ENCODE data around the gene ASB3.

DNA sequence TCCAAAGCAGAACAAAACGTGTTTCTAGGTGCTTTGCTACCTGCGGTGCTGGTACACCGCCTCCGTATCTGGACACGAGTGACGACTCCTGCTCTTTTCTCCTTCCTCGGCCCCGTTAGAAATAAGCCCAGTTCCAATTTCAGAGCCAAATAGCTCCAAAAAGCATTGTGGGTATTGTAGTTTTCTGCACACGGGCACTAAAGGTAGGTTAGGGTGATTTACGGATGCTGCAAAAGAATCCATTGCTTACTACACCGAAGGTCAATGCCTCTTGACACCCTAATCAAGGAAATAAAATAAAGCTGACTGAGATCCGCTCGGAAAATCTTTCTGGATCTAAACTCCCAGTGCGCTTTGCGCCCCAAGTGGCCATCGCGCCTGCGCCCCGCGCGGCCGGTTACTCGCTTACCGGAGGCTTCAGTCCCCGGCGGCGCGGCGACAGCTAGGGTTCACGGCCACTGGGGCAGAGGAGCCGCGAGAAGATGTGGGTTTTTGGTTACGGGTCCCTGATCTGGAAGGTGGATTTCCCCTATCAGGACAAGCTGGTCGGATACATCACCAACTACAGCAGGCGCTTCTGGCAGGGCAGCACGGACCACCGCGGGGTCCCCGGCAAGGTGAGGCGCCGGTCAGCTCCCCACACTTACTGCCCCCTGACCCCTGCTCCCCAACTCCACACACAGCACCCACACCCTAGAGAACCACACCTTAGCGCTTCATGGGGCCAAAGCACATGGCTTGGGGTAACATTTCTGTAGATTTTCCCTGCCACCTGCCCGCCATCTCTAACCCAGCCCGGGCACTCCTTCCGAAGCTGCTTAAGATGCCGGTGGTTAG lies 19.1 kb downstream of the ASB3 start, which contains the start of gene CHAC2:
- TF ChIP-seq TAF1 (IDR thresholded peaks at IDR 0.05; ENCODE audit: borderline replicate concordance, insufficient read depth, low read length) (peak; percentile 55; the same call in 1 of the 2 replicates), POLR2AphosphoS5 (IDR thresholded peaks at IDR 0.05; ENCODE audit: low read depth, low read length) (peak; percentile 98), SIN3A (IDR thresholded peaks at IDR 0.05; ENCODE audit: borderline replicate concordance, insufficient read depth, low read length) (peak; percentile 3; the same call in 1 of the 2 replicates)
- TF ChIP-seq, protein P1, sequence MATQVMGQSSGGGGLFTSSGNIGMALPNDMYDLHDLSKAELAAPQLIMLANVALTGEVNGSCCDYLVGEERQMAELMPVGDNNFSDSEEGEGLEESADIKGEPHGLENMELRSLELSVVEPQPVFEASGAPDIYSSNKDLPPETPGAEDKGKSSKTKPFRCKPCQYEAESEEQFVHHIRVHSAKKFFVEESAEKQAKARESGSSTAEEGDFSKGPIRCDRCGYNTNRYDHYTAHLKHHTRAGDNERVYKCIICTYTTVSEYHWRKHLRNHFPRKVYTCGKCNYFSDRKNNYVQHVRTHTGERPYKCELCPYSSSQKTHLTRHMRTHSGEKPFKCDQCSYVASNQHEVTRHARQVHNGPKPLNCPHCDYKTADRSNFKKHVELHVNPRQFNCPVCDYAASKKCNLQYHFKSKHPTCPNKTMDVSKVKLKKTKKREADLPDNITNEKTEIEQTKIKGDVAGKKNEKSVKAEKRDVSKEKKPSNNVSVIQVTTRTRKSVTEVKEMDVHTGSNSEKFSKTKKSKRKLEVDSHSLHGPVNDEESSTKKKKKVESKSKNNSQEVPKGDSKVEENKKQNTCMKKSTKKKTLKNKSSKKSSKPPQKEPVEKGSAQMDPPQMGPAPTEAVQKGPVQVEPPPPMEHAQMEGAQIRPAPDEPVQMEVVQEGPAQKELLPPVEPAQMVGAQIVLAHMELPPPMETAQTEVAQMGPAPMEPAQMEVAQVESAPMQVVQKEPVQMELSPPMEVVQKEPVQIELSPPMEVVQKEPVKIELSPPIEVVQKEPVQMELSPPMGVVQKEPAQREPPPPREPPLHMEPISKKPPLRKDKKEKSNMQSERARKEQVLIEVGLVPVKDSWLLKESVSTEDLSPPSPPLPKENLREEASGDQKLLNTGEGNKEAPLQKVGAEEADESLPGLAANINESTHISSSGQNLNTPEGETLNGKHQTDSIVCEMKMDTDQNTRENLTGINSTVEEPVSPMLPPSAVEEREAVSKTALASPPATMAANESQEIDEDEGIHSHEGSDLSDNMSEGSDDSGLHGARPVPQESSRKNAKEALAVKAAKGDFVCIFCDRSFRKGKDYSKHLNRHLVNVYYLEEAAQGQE (IDR thresholded peaks at IDR 0.05; ENCODE audit: insufficient read depth in 1 of 2, low read depth in 2 of 2, low read length in 2 of 2): no peak

Data from PFSK-1 (cell line).